ENCODE results near the gene OPALIN.
"Not testable (repeated sequence)": the region's sequence is repeated elsewhere in the genome, so short reads cannot be mapped to it uniquely, and the experiment has no call there.

Gene OPALIN

GRCh38 chr10:96309628-96310320 is 49.0 kb downstream of the OPALIN start:
- FAIRE-seq: no peak

DNA sequence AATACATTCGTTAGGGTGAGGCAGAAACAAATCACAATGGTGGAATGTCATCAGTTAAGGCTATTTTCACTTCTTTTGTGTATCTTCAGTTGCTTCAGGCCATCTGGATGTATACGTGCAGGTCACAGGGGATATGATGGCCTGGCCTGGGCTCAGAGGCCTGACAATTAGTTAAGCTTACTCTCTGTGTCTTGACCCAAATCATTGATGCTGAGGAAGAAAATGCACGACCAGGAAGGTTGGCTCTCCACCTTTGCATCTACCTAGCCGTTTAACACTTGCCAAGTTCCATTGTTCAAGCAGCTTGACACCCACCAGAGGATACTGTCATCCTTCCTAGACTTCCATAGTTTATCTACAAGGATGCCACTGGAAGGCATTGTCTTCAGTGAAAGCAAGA is 49.9 kb downstream of the OPALIN start:
- not testable (repeated sequence) for FAIRE-seq; DNase-seq (ENCODE audit: extremely low spot score, insufficient read length, low read depth)

More at GRCh38 chr10:96309628-96310320, 49.0 kb downstream of the OPALIN start:
- DNase-seq (ENCODE audit: extremely low spot score, insufficient read length, low read depth): no peak

DNA sequence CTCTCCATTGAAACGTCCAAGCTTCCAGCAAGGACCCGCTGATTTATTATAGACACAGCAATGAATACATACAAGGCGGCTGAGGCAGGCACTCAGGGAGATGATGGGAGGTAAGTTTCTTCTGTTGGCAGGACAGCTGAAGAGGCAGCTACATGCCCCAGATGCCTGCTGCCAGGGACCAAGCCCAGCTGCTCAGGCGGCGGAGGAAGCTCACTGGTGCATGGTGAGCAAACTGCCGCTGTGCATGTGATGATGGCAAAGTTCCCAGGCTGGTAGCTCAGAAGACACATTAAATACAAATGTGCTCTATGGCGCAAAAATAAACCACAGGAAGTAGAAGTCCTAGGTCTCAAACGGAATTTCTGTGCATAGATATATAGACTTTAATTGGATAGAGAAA is 52.3 kb downstream of the OPALIN start:
- DNase-seq (ENCODE audit: extremely low spot score, insufficient read length, low read depth) (no peak), FAIRE-seq (peak; percentile 9)

- DNase-seq (ENCODE audit: extremely low spot score, insufficient read length, low read depth) (no peak), FAIRE-seq (no peak)
Measured at GRCh38 chr10:96305019-96305418, 53.8 kb downstream of the OPALIN start.

GRCh38 chr10:96304230-96304629 is 54.6 kb downstream of the OPALIN start, which contains the start of gene DNTT:
Gene DNTT, plus strand, starts transcription at chr10:96304434. Its CDS starts 64 bp downstream, at chr10:96304498.
- DNase-seq (ENCODE audit: extremely low spot score, insufficient read length, low read depth) (no peak), FAIRE-seq (no peak)

DNA sequence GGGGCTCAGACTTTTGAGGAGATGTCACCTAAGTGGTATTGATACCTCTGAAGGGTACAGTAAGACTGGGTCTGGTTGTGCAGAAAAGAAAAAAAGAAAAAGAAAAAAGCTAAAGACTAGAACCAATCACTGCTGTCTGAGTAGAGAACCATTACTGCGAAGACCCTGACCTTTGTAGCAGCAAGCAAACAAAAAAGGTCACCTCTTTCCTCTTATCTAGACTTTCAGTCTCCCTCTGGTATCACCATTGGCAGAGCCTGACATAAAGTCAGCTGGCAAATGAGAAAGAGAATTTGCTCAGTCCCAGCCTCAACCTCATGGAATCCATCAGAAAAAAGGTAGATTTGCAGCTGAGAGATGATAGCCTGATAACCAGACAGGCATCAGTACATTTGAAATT is 57.2 kb downstream of the OPALIN start:
- DNase-seq (ENCODE audit: extremely low spot score, insufficient read length, low read depth): no peak
- no peak for FAIRE-seq

GRCh38 chr10:96299383-96299782 is 59.4 kb downstream of the OPALIN start:
- FAIRE-seq: peak; percentile 24
- no peak for DNase-seq (ENCODE audit: extremely low spot score, insufficient read length, low read depth)

DNA sequence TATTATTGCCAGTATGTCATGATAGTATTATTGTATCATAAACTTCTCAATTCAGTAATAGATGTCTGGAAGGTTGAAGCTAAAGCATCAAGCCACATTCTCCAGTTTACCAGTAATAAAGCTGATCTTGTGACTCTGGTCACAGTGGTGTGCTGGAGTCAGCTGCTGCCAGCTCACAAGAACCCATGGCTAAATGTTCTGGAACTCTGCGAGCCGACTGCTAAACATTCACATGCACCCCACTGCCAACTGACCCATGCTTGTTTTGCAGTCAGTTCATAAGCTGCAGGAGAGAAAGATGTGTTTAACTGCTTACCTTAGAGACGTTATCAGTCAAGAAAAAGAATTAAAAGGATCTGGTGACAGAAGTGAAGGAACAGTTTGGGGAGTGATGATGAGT is 60.4 kb downstream of the OPALIN start:
- FAIRE-seq (no peak), DNase-seq (ENCODE audit: extremely low spot score, insufficient read length, low read depth) (no peak)

DNA sequence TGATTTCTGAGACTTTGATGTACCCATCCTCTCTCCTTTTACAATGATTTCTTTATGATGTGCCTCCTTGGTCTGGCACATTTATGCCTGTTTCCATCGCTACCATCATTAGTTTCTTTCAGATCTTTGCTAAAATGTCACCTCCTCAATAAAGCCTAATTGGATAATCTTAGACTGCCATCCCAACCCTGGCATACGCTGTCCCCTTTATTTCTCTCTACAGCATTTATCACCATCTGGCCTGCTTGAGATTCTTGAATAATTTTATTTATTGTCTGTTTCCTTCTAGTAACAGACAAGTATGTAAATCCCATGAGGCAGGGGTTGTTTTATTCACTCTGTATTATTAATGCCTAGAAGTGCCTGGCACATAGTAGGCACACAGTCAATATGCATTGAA is 61.3 kb downstream of the OPALIN start:
- no peak for FAIRE-seq
- DNase-seq (ENCODE audit: extremely low spot score, insufficient read length, low read depth): no peak

- FAIRE-seq (no peak), DNase-seq (ENCODE audit: extremely low spot score, insufficient read length, low read depth) (no peak)
Measured at GRCh38 chr10:96295475-96295874, 63.3 kb downstream of the OPALIN start.

Measured in GM18507 (cell line).